WTC11 (cell line): ENCODE measurements around the gene RADIL. TPM values are rescaled to one million over a fixed set of nuclear protein-coding genes. Genes with fewer than 3 reads are reported as not detected.

Source experiments
- ATAC-seq: fragments of 200-7000 bp; cut with Tn5 transposase; 2 replicates; pipeline ENCODE4 v1.10.0; 2021; ENCODE audit warnings: mild to moderate bottlenecking, moderate library complexity
- CTCF ChIA-PET: fragments of 300-600 bp; sonication (Branson Sonifier 250); formaldehyde crosslinking; loops from one replicate; lab custom pipeline; 2021; ENCODE audit warnings: antibody characterized with exemption; lab: Charles Lee
- POLR2A ChIA-PET: fragments of 350-600 bp; sonication (Branson Sonifier 250); formaldehyde crosslinking; loops from one replicate; lab custom pipeline; 2021; ENCODE audit warnings: antibody characterized with exemption; lab: Charles Lee
- DNase-seq: peaks from one replicate; pipeline ENCODE4 v3.0.0; 2021; ENCODE audit warnings: low spot score
- H3K27ac Mint-ChIP-seq: 2 replicates; pipeline ENCODE4 v1.8.0; 2021; ENCODE audit warnings: mixed read lengths
- H3K27me3 Mint-ChIP-seq: 2 replicates; pipeline ENCODE4 v1.8.0; 2021; ENCODE audit warnings: low read depth, mild to moderate bottlenecking, moderate library complexity, mixed read lengths
- H3K36me3 Mint-ChIP-seq: 2 replicates; pipeline ENCODE4 v1.8.0; 2021; ENCODE audit warnings: mixed read lengths
- H3K4me1 Mint-ChIP-seq: 2 replicates; pipeline ENCODE4 v1.8.0; 2022; ENCODE audit warnings: mixed read lengths
- H3K4me3 Mint-ChIP-seq: 2 replicates; pipeline ENCODE4 v1.8.0; 2021; ENCODE audit warnings: mild to moderate bottlenecking, moderate library complexity, mixed read lengths
- H3K9me3 Mint-ChIP-seq: 2 replicates; pipeline ENCODE4 v1.8.0; 2021; ENCODE audit warnings: mixed read lengths
- ATF1 ChIP-seq: sonication (generic); formaldehyde crosslinking; IDR thresholded peaks from 2 replicates; pipeline ENCODE4 v1.8.1; 2023; ENCODE audit warnings: mild to moderate bottlenecking, moderate library complexity, missing genetic modification reagents
- EMX1 ChIP-seq: fragments of 250-450 bp; sonication (Bioruptor Pico); IDR thresholded peaks from 2 replicates; pipeline ENCODE4 v1.8.0; 2021; ENCODE audit warnings: mild to moderate bottlenecking
- JAZF1 ChIP-seq: fragments of 250-450 bp; sonication (Bioruptor Pico); IDR thresholded peaks from 2 replicates; pipeline ENCODE4 v1.9.0; 2021; ENCODE audit warnings: moderate library complexity, mild to moderate bottlenecking, inconsistent platforms
- JUN ChIP-seq: sonication (generic); formaldehyde crosslinking; IDR thresholded peaks from 2 replicates; pipeline ENCODE4 v1.8.0; 2023; ENCODE audit warnings: mild to moderate bottlenecking, missing genetic modification reagents
- NR3C1 ChIP-seq: sonication (generic); formaldehyde crosslinking; conservative IDR thresholded peaks from 2 replicates; pipeline ENCODE4 v1.8.1; 2023; ENCODE audit warnings: low read depth, mild to moderate bottlenecking, missing genetic modification reagents
- RELA ChIP-seq: sonication (generic); formaldehyde crosslinking; IDR thresholded peaks from 2 replicates; pipeline ENCODE4 v1.8.1; 2022; ENCODE audit warnings: missing genetic modification reagents, mild to moderate bottlenecking, borderline replicate concordance
- SP1 ChIP-seq: sonication (generic); formaldehyde crosslinking; conservative IDR thresholded peaks from 2 replicates; pipeline ENCODE4 v1.8.1; 2022; ENCODE audit warnings: missing genetic modification reagents
- TEAD4 ChIP-seq: sonication (generic); formaldehyde crosslinking; IDR thresholded peaks from 2 replicates; pipeline ENCODE4 v1.8.0; 2022; ENCODE audit warnings: mild to moderate bottlenecking, missing genetic modification reagents
- ZNF219 ChIP-seq: sonication (generic); formaldehyde crosslinking; IDR thresholded peaks from 2 replicates; pipeline ENCODE4 v1.8.0; 2023; ENCODE audit warnings: missing genetic modification reagents, mild to moderate bottlenecking, borderline replicate concordance
- ZNF232 ChIP-seq: sonication (generic); formaldehyde crosslinking; IDR thresholded peaks from 2 replicates; pipeline ENCODE4 v1.8.0; 2022; ENCODE audit warnings: mild to moderate bottlenecking, missing genetic modification reagents
- ZNF317 ChIP-seq: sonication (generic); formaldehyde crosslinking; IDR thresholded peaks from 2 replicates; pipeline ENCODE4 v1.8.1; 2023; ENCODE audit warnings: low read depth, mild to moderate bottlenecking, moderate library complexity, missing genetic modification reagents, borderline replicate concordance
- total RNA-seq: library from RNA; stranded (reverse); gene quantifications from 3 replicates; pipeline ENCODE4 v1.2.3, GENCODE V29; 2021
- TF ChIP-seq, protein P1 (sequence below): sonication (generic); formaldehyde crosslinking; IDR thresholded peaks from 2 replicates; pipeline ENCODE4 v1.8.0; 2023; ENCODE audit warnings: missing genetic modification reagents, mild to moderate bottlenecking, borderline replicate concordance
- TF ChIP-seq, protein P2 (sequence below): sonication (generic); formaldehyde crosslinking; conservative IDR thresholded peaks from 2 replicates; pipeline ENCODE4 v1.8.1; 2023; ENCODE audit warnings: mild to moderate bottlenecking, low read depth, missing genetic modification reagents, moderate library complexity
- TF ChIP-seq, protein P3 (sequence below): fragments of 250-450 bp; sonication (Bioruptor Pico); IDR thresholded peaks from 2 replicates; pipeline ENCODE4 v1.9.0; 2021; ENCODE audit warnings: moderate library complexity, mild to moderate bottlenecking, inconsistent platforms, borderline replicate concordance
- TF ChIP-seq, protein P4 (sequence below): sonication (generic); formaldehyde crosslinking; IDR thresholded peaks from 2 replicates; pipeline ENCODE4 v1.8.1; 2023; ENCODE audit warnings: mild to moderate bottlenecking, missing genetic modification reagents, borderline replicate concordance
- TF ChIP-seq, protein P5 (sequence below): sonication (generic); formaldehyde crosslinking; IDR thresholded peaks from 2 replicates; pipeline ENCODE4 v1.8.1; 2023; ENCODE audit warnings: mild to moderate bottlenecking, missing genetic modification reagents, moderate library complexity
- TF ChIP-seq, protein P6 (sequence below): fragments of 250-450 bp; sonication (Bioruptor Pico); IDR thresholded peaks from 2 replicates; pipeline ENCODE4 v1.9.0; 2021; ENCODE audit warnings: mild to moderate bottlenecking, borderline replicate concordance

RADIL gene
- total RNA-seq, 1 experiment from 2014 or later, result 11.1 TPM

DNA sequence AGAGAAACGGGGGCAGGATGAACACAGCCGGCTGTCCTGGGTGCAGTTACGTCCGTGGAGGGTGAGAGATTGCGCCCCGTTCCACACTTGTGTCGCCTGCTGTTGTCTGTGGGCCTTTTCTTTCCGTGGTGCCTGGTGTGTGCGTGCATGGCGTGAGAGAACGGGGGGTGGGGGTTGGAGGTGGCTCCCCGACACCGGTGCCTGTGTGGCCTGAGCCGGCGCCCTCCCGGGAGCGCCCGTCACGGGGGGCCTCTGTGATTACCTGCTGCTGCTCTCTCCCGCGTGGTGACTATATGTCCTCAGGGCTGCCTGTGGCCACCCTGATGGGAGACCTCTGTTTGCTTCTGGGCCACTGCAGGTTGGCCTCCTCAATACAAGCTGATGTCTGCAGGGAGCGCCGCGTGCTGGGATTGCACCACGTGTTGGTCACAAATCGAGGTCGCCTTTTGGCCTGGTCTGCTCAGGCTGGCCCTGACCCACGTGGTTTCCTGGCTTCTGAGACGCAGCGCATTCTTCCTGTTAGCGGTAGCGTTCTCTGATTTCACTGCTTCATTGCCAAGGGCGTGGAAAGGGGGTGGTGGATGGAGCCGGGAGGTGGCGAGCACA is 119.0 kb downstream of the RADIL start (continued):
- TF ChIP-seq, protein P1, sequence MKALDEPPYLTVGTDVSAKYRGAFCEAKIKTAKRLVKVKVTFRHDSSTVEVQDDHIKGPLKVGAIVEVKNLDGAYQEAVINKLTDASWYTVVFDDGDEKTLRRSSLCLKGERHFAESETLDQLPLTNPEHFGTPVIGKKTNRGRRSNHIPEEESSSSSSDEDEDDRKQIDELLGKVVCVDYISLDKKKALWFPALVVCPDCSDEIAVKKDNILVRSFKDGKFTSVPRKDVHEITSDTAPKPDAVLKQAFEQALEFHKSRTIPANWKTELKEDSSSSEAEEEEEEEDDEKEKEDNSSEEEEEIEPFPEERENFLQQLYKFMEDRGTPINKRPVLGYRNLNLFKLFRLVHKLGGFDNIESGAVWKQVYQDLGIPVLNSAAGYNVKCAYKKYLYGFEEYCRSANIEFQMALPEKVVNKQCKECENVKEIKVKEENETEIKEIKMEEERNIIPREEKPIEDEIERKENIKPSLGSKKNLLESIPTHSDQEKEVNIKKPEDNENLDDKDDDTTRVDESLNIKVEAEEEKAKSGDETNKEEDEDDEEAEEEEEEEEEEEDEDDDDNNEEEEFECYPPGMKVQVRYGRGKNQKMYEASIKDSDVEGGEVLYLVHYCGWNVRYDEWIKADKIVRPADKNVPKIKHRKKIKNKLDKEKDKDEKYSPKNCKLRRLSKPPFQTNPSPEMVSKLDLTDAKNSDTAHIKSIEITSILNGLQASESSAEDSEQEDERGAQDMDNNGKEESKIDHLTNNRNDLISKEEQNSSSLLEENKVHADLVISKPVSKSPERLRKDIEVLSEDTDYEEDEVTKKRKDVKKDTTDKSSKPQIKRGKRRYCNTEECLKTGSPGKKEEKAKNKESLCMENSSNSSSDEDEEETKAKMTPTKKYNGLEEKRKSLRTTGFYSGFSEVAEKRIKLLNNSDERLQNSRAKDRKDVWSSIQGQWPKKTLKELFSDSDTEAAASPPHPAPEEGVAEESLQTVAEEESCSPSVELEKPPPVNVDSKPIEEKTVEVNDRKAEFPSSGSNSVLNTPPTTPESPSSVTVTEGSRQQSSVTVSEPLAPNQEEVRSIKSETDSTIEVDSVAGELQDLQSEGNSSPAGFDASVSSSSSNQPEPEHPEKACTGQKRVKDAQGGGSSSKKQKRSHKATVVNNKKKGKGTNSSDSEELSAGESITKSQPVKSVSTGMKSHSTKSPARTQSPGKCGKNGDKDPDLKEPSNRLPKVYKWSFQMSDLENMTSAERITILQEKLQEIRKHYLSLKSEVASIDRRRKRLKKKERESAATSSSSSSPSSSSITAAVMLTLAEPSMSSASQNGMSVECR, result no peak
- TF ChIP-seq ZNF317 (CRISPR knock-in tag), result no peak

DNA sequence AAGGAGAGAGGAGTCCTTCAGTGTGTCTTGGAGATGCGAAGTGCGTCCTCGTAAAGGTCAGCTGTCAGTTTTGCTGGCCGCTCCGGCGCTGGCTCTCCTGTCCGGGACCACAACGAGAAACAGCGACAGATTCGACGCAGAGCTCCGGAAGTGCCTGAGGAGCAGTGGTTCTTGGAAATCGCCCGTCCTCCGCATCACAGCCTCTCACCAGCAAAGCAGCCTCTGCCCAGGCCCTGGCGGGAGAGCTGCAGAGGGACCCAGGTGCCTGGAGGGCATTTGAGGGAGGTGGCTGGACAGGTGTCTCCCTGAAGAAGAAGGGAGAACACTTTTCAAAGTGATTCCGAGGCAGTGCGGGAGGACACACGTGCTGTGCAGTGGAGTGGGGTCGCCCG is 119.7 kb downstream of the RADIL start:
- H3K36me3 Mint-ChIP-seq, result peaks cover 12% of the 10 kb centered on the region
- H3K27me3 Mint-ChIP-seq, result no peaks in the 10 kb centered on the region
- H3K9me3 Mint-ChIP-seq, result no peaks in the 10 kb centered on the region
- ChIA-PET CTCF (no interaction called here), POLR2A (interaction anchor here (0.6 kb wide), 2 partner anchors 68 to 79 kb away, joined by 4 read pairs; no protein-coding TSS in a partner anchor)
- H3K27ac Mint-ChIP-seq, result no peak overlapping the region
- DNase-seq, result no peak
- no peak overlapping the region for H3K4me3 Mint-ChIP-seq
- ATAC-seq, result no peak
- H3K4me1 Mint-ChIP-seq, result no peaks in the 10 kb centered on the region
- TF ChIP-seq NR3C1 (CRISPR knock-in tag), result no peak
- no peak for TF ChIP-seq EMX1 (CRISPR knock-in tag)
- TF ChIP-seq, protein P2, sequence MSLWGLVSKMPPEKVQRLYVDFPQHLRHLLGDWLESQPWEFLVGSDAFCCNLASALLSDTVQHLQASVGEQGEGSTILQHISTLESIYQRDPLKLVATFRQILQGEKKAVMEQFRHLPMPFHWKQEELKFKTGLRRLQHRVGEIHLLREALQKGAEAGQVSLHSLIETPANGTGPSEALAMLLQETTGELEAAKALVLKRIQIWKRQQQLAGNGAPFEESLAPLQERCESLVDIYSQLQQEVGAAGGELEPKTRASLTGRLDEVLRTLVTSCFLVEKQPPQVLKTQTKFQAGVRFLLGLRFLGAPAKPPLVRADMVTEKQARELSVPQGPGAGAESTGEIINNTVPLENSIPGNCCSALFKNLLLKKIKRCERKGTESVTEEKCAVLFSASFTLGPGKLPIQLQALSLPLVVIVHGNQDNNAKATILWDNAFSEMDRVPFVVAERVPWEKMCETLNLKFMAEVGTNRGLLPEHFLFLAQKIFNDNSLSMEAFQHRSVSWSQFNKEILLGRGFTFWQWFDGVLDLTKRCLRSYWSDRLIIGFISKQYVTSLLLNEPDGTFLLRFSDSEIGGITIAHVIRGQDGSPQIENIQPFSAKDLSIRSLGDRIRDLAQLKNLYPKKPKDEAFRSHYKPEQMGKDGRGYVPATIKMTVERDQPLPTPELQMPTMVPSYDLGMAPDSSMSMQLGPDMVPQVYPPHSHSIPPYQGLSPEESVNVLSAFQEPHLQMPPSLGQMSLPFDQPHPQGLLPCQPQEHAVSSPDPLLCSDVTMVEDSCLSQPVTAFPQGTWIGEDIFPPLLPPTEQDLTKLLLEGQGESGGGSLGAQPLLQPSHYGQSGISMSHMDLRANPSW, result no peak
- no peak for TF ChIP-seq JUN
- TF ChIP-seq, protein P3, sequence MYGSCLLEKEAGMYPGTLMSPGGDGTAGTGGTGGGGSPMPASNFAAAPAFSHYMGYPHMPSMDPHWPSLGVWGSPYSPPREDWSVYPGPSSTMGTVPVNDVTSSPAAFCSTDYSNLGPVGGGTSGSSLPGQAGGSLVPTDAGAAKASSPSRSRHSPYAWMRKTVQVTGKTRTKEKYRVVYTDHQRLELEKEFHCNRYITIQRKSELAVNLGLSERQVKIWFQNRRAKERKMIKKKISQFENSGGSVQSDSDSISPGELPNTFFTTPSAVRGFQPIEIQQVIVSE (CRISPR knock-in tag), result no peak
- TF ChIP-seq ATF1 (CRISPR knock-in tag), result no peak
- TF ChIP-seq, protein P4, sequence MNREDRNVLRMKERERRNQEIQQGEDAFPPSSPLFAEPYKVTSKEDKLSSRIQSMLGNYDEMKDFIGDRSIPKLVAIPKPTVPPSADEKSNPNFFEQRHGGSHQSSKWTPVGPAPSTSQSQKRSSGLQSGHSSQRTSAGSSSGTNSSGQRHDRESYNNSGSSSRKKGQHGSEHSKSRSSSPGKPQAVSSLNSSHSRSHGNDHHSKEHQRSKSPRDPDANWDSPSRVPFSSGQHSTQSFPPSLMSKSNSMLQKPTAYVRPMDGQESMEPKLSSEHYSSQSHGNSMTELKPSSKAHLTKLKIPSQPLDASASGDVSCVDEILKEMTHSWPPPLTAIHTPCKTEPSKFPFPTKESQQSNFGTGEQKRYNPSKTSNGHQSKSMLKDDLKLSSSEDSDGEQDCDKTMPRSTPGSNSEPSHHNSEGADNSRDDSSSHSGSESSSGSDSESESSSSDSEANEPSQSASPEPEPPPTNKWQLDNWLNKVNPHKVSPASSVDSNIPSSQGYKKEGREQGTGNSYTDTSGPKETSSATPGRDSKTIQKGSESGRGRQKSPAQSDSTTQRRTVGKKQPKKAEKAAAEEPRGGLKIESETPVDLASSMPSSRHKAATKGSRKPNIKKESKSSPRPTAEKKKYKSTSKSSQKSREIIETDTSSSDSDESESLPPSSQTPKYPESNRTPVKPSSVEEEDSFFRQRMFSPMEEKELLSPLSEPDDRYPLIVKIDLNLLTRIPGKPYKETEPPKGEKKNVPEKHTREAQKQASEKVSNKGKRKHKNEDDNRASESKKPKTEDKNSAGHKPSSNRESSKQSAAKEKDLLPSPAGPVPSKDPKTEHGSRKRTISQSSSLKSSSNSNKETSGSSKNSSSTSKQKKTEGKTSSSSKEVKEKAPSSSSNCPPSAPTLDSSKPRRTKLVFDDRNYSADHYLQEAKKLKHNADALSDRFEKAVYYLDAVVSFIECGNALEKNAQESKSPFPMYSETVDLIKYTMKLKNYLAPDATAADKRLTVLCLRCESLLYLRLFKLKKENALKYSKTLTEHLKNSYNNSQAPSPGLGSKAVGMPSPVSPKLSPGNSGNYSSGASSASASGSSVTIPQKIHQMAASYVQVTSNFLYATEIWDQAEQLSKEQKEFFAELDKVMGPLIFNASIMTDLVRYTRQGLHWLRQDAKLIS, result no peak
- TF ChIP-seq, protein P5, sequence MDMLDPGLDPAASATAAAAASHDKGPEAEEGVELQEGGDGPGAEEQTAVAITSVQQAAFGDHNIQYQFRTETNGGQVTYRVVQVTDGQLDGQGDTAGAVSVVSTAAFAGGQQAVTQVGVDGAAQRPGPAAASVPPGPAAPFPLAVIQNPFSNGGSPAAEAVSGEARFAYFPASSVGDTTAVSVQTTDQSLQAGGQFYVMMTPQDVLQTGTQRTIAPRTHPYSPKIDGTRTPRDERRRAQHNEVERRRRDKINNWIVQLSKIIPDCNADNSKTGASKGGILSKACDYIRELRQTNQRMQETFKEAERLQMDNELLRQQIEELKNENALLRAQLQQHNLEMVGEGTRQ (CRISPR knock-in tag), result no peak
- no peak for TF ChIP-seq RELA (CRISPR knock-in tag)
- no peak for TF ChIP-seq SP1 (CRISPR knock-in tag)
- TF ChIP-seq, protein P6, sequence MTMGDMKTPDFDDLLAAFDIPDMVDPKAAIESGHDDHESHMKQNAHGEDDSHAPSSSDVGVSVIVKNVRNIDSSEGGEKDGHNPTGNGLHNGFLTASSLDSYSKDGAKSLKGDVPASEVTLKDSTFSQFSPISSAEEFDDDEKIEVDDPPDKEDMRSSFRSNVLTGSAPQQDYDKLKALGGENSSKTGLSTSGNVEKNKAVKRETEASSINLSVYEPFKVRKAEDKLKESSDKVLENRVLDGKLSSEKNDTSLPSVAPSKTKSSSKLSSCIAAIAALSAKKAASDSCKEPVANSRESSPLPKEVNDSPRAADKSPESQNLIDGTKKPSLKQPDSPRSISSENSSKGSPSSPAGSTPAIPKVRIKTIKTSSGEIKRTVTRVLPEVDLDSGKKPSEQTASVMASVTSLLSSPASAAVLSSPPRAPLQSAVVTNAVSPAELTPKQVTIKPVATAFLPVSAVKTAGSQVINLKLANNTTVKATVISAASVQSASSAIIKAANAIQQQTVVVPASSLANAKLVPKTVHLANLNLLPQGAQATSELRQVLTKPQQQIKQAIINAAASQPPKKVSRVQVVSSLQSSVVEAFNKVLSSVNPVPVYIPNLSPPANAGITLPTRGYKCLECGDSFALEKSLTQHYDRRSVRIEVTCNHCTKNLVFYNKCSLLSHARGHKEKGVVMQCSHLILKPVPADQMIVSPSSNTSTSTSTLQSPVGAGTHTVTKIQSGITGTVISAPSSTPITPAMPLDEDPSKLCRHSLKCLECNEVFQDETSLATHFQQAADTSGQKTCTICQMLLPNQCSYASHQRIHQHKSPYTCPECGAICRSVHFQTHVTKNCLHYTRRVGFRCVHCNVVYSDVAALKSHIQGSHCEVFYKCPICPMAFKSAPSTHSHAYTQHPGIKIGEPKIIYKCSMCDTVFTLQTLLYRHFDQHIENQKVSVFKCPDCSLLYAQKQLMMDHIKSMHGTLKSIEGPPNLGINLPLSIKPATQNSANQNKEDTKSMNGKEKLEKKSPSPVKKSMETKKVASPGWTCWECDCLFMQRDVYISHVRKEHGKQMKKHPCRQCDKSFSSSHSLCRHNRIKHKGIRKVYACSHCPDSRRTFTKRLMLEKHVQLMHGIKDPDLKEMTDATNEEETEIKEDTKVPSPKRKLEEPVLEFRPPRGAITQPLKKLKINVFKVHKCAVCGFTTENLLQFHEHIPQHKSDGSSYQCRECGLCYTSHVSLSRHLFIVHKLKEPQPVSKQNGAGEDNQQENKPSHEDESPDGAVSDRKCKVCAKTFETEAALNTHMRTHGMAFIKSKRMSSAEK (CRISPR knock-in tag), result no peak
- no peak for TF ChIP-seq ZNF219 (CRISPR knock-in tag)
- no peak for TF ChIP-seq ZNF232 (CRISPR knock-in tag)
- no peak for TF ChIP-seq JAZF1 (CRISPR knock-in tag)
- TF ChIP-seq TEAD4 (CRISPR knock-in tag), result no peak
